ENCODE results near the gene LDB3.

The LDB3 gene

DNA sequence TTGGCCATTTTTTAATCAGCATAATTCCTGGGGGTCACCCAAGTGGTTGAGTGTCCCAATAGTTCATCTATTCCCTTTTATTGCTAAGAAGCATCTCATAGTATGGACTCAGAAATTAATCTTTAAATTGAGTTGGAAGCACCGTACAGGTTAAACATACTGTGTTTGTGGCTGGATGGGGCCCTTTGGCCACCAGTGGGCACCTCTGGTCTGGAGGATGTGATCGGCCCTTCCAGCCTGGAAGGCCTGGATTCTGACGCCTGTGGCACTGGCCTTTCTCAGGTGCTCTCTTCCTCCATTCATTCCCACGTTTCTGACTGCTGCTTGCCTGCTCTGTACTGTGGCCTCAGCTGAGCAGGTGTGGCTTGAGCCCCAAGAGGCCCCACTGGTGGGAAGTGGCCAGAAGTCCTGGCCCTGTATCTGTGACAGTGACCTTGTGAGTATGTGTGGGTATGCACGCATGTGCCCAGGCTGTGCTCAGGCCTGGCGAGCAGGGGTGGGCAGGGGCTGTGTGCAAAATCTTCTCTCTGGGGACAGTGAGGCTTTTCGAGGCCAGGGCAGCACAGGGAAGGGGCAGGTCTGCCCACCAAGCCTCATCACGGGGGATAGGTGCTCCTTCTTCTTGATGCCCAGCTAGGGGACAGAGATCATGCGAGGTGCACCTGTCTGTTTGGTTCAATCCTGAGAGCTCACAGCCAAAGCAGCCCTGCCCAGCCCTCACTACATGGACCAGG is 30.1 kb downstream of the LDB3 start:
- no peaks in the 10 kb centered on the region for H3K4me1 ChIP-seq (ENCODE audit: control insufficient read depth, insufficient read depth, low read length)
- no peak overlapping the region for H3K4me3 ChIP-seq (ENCODE audit: low read length)
- no peak overlapping the region for H3K9ac ChIP-seq (ENCODE audit: low read length)
- H3K9me3 ChIP-seq (ENCODE audit: control insufficient read depth, low read length), result no peaks in the 10 kb centered on the region
- peaks cover 11% of the 10 kb centered on the region for H3K27me3 ChIP-seq (ENCODE audit: control insufficient read depth, insufficient read depth, low read length)
- H3K36me3 ChIP-seq (ENCODE audit: control insufficient read depth, insufficient read depth, low read length), result no peaks in the 10 kb centered on the region

DNA sequence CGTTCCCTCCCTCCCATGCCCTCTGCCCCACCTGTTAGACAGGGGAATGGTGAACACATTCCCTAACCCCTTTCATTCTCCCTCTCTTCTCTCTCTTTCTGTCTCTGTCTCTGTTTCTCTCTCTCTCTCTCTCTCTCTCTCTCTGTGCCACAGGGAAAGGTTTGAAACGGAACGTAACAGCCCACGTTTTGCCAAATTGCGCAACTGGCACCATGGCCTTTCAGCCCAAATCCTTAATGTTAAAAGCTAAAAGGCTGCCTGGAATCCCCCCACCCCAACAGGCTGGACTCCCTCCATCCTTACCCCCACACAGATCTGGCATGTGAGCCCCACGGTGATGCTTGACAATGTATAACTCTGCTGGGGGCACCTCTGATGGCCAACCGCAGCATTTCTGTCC is 30.8 kb downstream of the LDB3 start:
- Histone ChIP-seq H3K4me1 (ENCODE audit: control insufficient read depth, insufficient read depth, low read length) (no peaks in the 10 kb centered on the region), H3K9ac (ENCODE audit: low read length) (no peak overlapping the region), H3K36me3 (ENCODE audit: control insufficient read depth, insufficient read depth, low read length) (no peaks in the 10 kb centered on the region), H3K27me3 (ENCODE audit: control insufficient read depth, insufficient read depth, low read length) (peaks cover 11% of the 10 kb centered on the region), H3K9me3 (ENCODE audit: control insufficient read depth, low read length) (no peaks in the 10 kb centered on the region), H3K4me3 (ENCODE audit: low read length) (no peak overlapping the region)

GRCh38 chr10:86699541-86699940 is 31.2 kb downstream of the LDB3 start:
- no peak overlapping the region for H3K4me3 ChIP-seq (ENCODE audit: low read length)
- H3K36me3 ChIP-seq (ENCODE audit: control insufficient read depth, insufficient read depth, low read length), result no peaks in the 10 kb centered on the region
- no peaks in the 10 kb centered on the region for H3K9me3 ChIP-seq (ENCODE audit: control insufficient read depth, low read length)
- H3K4me1 ChIP-seq (ENCODE audit: control insufficient read depth, insufficient read depth, low read length), result no peaks in the 10 kb centered on the region
- H3K27me3 ChIP-seq (ENCODE audit: control insufficient read depth, insufficient read depth, low read length), result peaks cover 8% of the 10 kb centered on the region
- H3K9ac ChIP-seq (ENCODE audit: low read length), result no peak overlapping the region

DNA sequence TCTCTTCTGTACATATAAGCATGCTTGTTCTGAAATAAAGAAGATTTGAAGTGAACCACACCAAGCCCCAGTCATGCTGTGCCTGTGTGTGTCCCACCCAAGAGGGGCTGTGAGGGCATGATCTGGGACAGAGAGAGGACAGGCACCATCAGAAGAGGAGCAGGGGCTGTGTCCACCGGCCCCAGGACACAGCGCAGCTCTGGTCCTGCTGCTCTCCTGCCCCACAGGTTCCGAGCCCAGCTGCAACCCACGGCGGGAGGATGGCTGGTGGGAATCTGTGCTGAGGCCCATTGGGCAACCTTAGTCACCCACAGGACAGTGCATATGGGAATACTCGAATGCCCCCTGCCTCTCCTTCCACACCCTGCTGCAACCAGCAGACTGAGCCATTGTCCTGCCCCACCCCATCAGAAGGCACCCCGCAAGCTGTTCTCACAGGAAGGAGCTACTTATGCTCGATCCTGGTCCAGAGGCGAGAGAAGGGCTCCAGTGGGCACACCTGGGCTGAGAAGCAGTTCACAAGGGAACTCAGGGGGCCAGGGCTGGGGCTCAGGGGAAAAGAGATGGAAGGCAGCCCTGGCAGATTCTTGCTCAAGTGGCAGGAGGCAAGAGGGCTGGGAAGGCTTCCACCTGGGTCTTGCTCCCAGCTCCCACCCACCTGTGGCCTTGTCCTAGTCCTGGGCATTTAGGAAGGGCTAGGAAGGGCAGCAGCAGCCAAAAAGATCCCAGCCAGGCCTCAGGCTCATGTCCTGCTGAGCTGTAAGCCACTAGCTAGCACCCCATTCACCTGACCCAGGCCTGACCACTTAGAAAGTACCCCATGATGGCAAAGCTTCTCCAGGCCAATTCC is 31.9 kb downstream of the LDB3 start:
- Histone ChIP-seq H3K9ac (ENCODE audit: low read length) (no peak overlapping the region), H3K4me3 (ENCODE audit: low read length) (no peak overlapping the region), H3K36me3 (ENCODE audit: control insufficient read depth, insufficient read depth, low read length) (no peaks in the 10 kb centered on the region), H3K27me3 (ENCODE audit: control insufficient read depth, insufficient read depth, low read length) (peaks cover 8% of the 10 kb centered on the region), H3K9me3 (ENCODE audit: control insufficient read depth, low read length) (no peaks in the 10 kb centered on the region), H3K4me1 (ENCODE audit: control insufficient read depth, insufficient read depth, low read length) (no peaks in the 10 kb centered on the region)

- H3K9me3 ChIP-seq (ENCODE audit: control insufficient read depth, low read length), result no peaks in the 10 kb centered on the region
- no peak overlapping the region for H3K9ac ChIP-seq (ENCODE audit: low read length)
- H3K4me3 ChIP-seq (ENCODE audit: low read length), result no peak overlapping the region
- H3K36me3 ChIP-seq (ENCODE audit: control insufficient read depth, insufficient read depth, low read length), result no peaks in the 10 kb centered on the region
- H3K27me3 ChIP-seq (ENCODE audit: control insufficient read depth, insufficient read depth, low read length), result peaks cover 7% of the 10 kb centered on the region
- no peaks in the 10 kb centered on the region for H3K4me1 ChIP-seq (ENCODE audit: control insufficient read depth, insufficient read depth, low read length)
These were observed 32.7 kb downstream of the LDB3 start for GRCh38 chr10:86700851-86701617.

DNA sequence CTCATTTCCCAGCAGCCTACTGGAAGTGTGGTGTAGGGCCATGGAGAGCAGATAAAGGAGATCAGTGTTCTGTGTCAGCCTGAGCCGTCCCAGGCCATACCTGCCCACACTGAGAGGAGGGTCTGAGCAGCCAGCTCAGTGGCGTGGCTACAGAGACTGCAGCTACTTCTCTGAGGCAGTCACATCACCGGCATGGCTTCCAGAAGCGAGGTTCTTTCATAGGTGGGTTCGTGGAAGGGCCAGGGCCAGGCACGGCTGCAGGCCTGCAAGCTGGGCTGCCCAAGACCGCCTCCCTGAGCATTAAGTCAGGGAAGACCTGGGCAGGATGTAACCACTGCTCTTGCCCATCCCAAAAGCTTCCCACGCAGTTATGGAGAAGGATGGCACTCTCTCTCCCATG is 34.9 kb downstream of the LDB3 start:
- Histone ChIP-seq H3K9ac (ENCODE audit: low read length) (no peak overlapping the region), H3K27me3 (ENCODE audit: control insufficient read depth, insufficient read depth, low read length) (no peaks in the 10 kb centered on the region), H3K9me3 (ENCODE audit: control insufficient read depth, low read length) (no peaks in the 10 kb centered on the region), H3K4me1 (ENCODE audit: control insufficient read depth, insufficient read depth, low read length) (no peaks in the 10 kb centered on the region), H3K4me3 (ENCODE audit: low read length) (no peak overlapping the region), H3K36me3 (ENCODE audit: control insufficient read depth, insufficient read depth, low read length) (no peaks in the 10 kb centered on the region)

DNA sequence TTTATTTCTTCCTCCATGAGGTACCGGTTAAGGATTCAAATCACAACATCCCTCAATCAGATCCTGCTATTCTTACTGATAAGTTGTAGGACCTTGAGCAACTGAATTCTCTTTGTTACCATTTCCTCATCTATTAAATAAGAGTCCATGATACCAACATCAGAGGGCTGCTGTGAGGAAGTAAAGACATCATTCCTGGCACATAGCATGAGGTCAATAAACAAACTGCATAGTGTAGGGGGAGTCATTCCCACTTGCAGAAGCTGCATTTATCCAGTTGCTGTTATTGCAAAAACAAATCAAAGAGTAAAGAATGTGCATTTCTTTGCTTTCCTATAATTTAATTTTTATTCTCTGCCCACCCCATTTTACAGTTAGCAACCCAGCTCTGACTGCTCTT is 36.8 kb downstream of the LDB3 start:
- Histone ChIP-seq H3K36me3 (ENCODE audit: control insufficient read depth, insufficient read depth, low read length) (no peaks in the 10 kb centered on the region), H3K9me3 (ENCODE audit: control insufficient read depth, low read length) (no peaks in the 10 kb centered on the region), H3K9ac (ENCODE audit: low read length) (no peak overlapping the region), H3K4me1 (ENCODE audit: control insufficient read depth, insufficient read depth, low read length) (no peaks in the 10 kb centered on the region), H3K27me3 (ENCODE audit: control insufficient read depth, insufficient read depth, low read length) (no peaks in the 10 kb centered on the region), H3K4me3 (ENCODE audit: low read length) (no peak overlapping the region)

DNA sequence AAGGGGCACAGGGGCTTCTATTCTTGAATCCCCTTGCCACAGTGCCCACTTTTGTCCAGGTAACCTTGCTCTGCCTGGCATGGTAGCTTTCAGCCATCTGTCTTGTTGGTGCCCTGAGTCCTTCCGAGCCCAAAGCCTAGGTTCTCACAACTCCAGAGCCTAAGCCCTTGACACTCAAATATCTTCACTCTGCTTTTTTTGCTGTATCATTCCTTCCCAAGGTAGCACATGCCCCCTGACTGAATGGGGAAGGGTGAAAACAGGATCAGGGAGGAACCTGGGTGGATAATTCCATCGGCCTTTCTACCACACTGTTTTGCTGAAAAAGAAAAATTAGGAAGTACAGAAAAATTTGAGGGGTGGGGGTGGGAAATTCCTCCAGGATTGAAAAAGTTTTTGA is 37.6 kb downstream of the LDB3 start:
- Histone ChIP-seq H3K9me3 (ENCODE audit: control insufficient read depth, low read length) (no peaks in the 10 kb centered on the region), H3K4me3 (ENCODE audit: low read length) (no peak overlapping the region), H3K9ac (ENCODE audit: low read length) (no peak overlapping the region), H3K27me3 (ENCODE audit: control insufficient read depth, insufficient read depth, low read length) (no peaks in the 10 kb centered on the region), H3K36me3 (ENCODE audit: control insufficient read depth, insufficient read depth, low read length) (no peaks in the 10 kb centered on the region), H3K4me1 (ENCODE audit: control insufficient read depth, insufficient read depth, low read length) (peaks cover 5% of the 10 kb centered on the region)

GRCh38 chr10:86706401-86706841 is 38.1 kb downstream of the LDB3 start:
- Histone ChIP-seq H3K9me3 (ENCODE audit: control insufficient read depth, low read length) (no peaks in the 10 kb centered on the region), H3K27me3 (ENCODE audit: control insufficient read depth, insufficient read depth, low read length) (no peaks in the 10 kb centered on the region), H3K9ac (ENCODE audit: low read length) (no peak overlapping the region), H3K4me3 (ENCODE audit: low read length) (no peak overlapping the region), H3K4me1 (ENCODE audit: control insufficient read depth, insufficient read depth, low read length) (peaks cover 7% of the 10 kb centered on the region), H3K36me3 (ENCODE audit: control insufficient read depth, insufficient read depth, low read length) (no peaks in the 10 kb centered on the region)

DNA sequence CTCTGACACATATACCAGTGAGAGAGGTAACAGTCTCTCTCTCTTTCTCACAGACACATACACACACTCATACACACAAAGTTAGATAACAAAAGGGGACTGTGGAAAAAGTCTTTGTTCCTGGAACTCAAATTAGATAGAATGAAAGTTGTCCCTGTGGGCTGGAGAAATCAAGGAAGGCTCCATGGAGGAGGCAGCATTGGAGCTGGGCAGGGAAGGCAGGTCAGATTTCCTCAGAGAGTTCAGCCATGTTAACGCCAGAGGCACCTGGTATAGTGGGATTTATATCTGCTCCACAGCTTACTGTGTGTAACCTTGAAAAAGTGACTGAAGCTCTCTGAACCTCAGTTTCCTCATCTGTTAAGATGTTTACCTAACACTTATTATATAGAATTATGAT is 38.7 kb downstream of the LDB3 start:
- no peaks in the 10 kb centered on the region for H3K27me3 ChIP-seq (ENCODE audit: control insufficient read depth, insufficient read depth, low read length)
- no peak overlapping the region for H3K4me3 ChIP-seq (ENCODE audit: low read length)
- peaks cover 9% of the 10 kb centered on the region for H3K4me1 ChIP-seq (ENCODE audit: control insufficient read depth, insufficient read depth, low read length)
- H3K36me3 ChIP-seq (ENCODE audit: control insufficient read depth, insufficient read depth, low read length), result no peaks in the 10 kb centered on the region
- H3K9me3 ChIP-seq (ENCODE audit: control insufficient read depth, low read length), result no peaks in the 10 kb centered on the region
- H3K9ac ChIP-seq (ENCODE audit: low read length), result no peak overlapping the region

DNA sequence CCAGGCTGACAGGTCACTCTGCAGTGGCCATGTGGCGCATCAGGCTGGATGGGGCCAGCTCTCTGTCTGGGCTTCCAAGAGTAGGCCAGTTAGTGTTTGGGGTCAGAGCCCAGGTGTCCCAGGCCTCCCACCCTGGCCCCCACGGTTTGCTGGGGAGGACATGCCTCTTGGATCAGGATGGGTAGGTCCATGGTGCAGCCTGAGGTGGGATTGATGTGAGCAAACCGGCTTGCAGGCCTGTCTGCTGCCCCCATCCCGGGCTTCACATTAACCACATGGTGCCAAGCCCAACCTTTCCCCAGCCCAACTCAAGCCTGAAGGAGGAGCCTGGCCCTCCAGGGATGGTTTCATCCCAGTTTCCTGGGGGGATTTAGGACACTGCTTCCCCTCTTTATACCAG is 39.2 kb downstream of the LDB3 start:
- Histone ChIP-seq H3K9ac (ENCODE audit: low read length) (no peak overlapping the region), H3K27me3 (ENCODE audit: control insufficient read depth, insufficient read depth, low read length) (no peaks in the 10 kb centered on the region), H3K4me1 (ENCODE audit: control insufficient read depth, insufficient read depth, low read length) (peaks cover 14% of the 10 kb centered on the region), H3K9me3 (ENCODE audit: control insufficient read depth, low read length) (no peaks in the 10 kb centered on the region), H3K36me3 (ENCODE audit: control insufficient read depth, insufficient read depth, low read length) (no peaks in the 10 kb centered on the region), H3K4me3 (ENCODE audit: low read length) (no peak overlapping the region)
